Amniotic epithelial cell (primary cell): ENCODE data around the gene CRYZL1.
A peak's percentile ranks its signal among the peaks of the same experiment; 100 is the strongest.

ENCODE experiments used
- DNase-seq: peaks from one replicate; pipeline ENCODE4 v3.0.0-alpha.2; 2010; ENCODE audit warnings: low read depth

The CRYZL1 gene

DNA sequence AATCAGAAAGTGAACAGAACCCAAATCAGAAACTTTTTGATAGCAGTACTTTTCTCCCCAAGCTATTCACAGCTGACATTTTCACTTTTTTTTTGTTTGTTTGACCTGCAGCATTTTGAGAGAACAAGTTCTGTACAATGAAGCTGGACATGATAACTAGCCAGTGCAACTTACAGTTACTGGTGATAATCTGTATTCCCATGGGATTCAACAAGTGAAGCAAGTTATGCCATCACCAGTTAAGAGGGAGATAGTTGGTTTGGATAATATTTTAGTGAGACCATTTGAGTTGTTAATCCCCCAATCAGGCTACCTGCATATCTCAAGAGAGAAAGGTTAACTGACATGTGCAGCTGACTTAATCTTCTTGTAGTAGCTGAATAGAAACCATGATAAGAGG is 80.6 kb downstream of the CRYZL1 start:
- DNase-seq, result no peak

DNA sequence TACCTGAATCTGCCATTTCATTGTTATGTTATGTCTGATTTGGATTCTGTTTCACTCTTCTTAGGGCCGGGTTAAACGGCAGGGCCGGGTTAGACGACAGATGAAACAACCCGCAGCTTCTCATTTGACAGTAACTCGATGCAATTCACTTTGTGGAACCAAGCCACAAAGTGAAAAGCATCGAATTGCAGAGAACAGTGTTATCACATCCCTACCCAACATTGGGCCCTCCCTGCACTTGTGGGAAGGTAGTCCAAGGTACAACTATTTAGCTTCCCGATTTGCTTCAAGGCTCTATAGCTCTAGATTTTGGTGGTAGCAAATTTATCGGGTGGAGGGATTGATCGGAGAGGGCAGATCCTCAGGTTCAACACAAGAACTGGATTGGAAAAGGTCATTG is 81.7 kb downstream of the CRYZL1 start:
- no peak for DNase-seq

- DNase-seq, result no peak
These were observed 82.6 kb downstream of the CRYZL1 start for GRCh38 chr21:33558777-33559421.

GRCh38 chr21:33557447-33557846 is 84.1 kb downstream of the CRYZL1 start:
- DNase-seq, result no peak

DNA sequence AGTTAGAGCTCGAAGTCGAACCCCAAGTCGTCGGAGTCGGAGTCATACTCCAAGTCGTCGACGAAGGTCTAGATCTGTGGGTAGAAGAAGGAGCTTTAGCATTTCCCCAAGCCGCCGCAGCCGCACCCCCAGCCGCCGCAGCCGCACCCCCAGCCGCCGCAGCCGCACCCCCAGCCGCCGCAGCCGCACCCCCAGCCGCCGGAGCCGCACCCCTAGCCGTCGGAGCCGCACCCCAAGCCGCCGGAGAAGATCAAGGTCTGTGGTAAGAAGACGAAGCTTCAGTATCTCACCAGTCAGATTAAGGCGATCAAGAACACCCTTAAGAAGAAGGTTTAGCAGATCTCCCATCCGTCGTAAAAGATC is 86.6 kb downstream of the CRYZL1 start:
- DNase-seq, result no peak

DNA sequence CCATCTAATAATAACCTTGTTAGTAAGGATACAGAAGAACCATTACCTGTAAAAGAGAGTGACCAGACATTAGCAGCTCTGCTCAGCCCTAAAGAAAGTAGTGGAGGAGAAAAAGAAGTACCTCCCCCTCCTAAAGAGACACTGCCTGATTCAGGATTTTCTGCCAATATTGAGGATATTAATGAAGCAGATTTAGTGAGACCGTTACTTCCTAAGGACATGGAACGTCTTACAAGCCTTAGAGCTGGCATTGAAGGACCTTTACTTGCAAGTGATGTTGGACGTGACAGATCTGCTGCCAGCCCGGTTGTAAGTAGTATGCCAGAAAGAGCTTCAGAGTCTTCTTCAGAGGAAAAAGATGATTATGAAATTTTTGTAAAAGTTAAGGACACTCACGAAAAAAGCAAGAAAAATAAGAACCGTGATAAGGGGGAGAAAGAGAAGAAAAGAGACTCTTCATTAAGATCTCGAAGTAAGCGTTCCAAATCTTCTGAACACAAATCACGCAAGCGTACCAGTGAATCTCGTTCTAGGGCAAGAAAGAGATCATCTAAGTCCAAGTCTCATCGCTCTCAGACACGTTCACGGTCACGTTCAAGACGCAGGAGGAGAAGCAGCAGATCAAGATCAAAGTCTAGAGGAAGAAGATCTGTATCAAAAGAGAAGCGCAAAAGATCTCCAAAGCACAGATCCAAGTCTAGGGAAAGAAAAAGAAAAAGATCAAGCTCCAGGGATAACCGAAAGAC is 87.1 kb downstream of the CRYZL1 start:
- DNase-seq, result no peak

DNA sequence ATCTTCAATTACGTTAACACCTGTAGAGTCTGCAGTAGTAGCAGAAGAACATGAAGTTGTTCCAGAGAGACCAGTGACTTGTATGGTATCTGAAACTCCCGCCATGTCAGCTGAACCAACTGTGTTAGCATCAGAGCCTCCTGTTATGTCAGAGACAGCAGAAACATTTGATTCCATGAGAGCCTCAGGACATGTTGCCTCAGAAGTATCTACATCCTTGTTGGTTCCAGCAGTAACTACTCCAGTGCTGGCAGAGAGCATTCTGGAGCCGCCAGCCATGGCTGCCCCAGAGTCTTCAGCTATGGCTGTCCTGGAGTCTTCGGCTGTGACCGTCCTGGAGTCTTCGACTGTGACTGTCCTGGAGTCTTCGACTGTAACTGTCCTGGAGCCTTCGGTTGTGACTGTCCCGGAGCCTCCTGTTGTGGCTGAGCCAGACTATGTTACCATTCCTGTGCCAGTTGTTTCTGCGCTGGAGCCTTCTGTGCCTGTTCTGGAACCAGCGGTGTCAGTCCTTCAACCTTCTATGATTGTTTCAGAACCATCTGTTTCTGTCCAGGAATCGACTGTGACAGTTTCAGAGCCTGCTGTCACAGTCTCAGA is 88.4 kb downstream of the CRYZL1 start:
- DNase-seq, result no peak

DNA sequence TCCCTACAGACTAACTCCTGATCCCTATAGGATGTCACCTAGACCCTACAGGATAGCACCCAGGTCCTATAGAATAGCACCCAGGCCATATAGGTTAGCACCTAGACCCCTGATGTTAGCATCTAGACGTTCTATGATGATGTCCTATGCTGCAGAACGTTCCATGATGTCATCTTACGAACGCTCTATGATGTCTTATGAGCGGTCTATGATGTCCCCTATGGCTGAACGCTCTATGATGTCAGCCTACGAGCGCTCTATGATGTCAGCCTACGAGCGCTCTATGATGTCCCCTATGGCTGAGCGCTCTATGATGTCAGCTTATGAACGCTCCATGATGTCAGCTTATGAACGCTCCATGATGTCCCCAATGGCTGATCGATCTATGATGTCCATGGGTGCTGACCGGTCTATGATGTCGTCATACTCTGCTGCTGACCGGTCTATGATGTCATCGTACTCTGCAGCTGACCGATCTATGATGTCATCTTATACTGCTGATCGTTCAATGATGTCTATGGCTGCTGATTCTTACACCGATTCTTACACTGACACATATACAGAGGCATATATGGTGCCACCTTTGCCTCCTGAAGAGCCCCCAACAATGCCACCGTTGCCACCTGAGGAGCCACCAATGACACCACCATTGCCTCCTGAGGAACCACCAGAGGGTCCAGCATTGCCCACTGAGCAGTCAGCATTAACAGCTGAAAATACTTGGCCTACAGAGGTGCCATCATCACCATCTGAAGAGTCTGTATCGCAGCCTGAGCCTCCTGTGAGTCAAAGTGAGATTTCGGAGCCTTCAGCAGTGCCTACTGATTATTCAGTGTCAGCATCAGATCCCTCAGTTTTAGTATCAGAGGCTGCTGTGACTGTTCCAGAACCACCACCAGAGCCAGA is 89.2 kb downstream of the CRYZL1 start:
- no peak for DNase-seq

GRCh38 chr21:33551664-33552063 is 89.9 kb downstream of the CRYZL1 start:
- no peak for DNase-seq

DNA sequence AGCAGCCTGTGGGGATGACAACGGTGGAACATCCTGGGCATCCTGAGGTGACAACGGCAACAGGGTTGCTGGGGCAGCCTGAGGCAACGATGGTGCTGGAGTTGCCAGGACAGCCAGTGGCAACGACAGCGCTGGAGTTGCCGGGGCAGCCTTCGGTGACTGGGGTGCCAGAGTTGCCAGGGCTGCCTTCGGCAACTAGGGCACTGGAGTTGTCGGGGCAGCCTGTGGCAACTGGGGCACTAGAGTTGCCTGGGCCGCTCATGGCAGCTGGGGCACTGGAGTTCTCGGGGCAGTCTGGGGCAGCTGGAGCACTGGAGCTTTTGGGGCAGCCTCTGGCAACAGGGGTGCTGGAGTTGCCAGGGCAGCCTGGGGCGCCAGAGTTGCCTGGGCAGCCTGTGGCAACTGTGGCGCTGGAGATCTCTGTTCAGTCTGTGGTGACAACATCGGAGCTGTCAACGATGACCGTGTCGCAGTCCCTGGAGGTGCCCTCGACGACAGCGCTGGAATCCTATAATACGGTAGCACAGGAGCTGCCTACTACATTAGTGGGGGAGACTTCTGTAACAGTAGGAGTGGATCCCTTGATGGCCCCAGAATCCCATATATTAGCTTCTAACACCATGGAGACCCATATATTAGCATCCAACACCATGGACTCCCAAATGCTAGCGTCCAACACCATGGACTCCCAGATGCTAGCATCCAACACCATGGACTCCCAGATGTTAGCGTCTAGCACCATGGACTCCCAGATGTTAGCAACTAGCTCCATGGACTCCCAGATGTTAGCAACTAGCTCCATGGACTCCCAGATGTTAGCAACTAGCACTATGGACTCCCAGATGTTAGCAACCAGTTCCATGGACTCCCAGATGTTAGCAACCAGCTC is 90.5 kb downstream of the CRYZL1 start:
- DNase-seq, result no peak

GRCh38 chr21:33549848-33550771 is 91.4 kb downstream of the CRYZL1 start:
- no peak for DNase-seq

DNA sequence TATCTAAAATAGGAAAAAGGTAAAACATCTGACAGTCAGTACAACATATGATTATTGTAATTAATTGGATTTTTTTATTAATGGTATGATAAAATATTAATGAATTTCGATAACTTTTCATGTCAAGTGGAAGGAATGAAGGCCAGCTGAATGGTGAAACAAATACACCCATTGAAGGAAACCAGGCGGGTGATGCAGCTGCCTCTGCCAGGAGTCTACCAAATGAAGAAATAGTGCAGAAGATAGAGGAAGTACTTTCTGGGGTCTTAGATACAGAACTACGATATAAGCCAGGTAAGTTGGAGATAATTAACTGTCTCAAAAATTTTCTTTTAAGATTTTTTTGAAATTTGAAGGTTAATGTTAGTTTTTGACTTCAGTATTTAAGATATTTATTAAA is 95.5 kb downstream of the CRYZL1 start:
- no peak for DNase-seq

DNA sequence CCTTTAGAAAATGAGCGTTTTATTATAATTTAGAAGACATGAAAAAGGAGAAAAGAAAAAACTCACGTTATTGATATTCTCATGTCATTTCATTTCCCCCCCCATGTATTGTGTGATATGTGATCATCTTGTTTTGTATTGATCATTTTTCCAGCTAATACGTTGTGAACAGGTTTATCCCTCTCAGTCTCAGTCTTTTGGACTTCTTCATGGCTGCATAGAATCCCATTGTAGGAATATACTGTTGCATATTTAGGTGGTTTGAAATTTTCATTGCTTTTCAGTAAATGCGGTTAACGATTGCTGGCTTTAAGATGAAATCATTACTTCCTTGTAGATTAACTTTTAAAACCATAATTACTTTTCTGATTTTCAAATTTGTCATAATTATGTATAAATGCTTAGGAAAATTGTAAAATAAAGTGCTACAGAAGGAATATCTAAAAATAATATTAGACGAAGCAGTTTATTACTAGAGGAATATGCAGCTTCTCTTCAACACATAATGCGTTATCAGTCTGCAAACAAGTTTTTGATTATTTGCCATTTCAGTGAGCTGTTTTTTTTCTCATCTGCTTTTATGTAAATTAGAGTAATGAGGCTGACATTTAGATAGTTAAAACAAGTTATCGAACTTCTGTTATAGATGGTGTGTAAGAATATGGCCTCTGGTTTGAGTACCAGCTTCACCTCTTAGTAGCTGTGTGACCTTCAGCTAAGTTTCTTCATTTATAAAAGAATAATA is 96.9 kb downstream of the CRYZL1 start:
- DNase-seq, result no peak

DNA sequence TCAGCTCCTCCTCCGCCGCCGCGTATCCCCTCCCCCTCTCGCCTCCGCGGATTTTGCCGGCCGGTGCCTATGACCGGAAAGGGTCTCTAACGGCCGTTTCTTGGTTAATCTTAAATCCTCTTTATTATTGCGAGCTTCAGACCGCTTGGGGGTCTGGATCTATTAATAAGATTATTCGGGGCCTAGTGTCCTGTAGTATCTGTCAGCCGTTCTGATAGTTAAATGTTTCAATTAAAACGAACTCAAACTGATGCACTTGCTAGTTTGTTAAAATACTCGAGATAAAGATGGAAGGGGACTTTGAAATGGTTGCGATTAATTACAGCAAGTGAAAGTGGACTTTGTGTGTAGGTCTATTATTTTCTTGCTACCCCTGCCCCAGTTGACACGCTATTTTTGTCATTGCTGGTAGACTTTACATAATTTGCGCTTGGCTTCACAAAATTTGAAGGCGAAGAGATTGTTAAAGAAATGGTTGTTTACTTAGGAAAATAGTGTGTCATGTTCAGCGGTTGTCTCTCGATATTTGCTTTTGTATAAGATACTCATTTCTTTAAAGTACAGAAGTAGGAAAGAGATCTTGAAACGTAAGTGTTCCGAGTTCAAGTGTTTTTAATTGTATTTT is 97.9 kb downstream of the CRYZL1 start:
- DNase-seq, result no peak

DNA sequence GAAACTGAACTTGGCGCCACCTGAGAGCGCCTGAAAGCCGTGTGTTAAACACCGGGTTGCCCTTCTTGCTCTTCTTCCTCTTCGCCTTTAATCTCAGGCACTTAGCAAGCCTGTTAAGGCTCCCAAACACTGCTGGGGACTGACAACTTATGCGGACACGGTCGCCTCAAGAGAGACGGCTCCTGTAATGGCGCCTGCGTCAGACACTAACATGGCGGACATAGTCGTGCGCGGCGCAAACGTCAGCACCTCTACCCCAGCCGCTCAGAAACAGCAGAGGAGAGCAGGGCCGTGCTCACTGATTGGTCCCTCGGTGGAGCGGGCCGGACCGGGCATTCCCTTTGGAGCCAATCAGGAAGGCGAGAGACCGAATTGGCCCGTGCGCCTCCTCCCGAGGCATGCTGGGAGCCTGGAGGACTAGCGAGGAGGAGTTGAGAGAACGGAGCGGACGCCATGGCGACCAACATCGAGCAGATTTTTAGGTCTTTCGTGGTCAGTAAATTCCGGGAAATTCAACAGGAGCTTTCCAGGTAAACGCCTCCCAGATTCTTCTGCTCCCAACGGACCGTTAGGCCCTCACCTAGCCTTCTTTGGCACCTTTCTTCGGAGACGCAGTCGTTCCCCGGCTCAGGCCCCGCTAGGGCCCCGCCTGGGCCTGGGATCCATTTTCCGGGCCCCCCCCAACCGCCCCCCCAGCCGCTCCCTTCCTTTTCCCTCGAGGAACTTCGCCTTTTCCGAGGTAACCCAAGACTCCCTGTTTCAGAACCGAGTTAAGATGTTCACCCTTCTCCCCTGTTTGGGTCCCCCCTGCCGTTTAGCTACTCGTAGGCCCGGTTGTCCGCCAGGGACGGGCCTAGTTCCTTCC is 98.7 kb downstream of the CRYZL1 start, which contains the start of gene SON:
SON (plus strand) TSS at position 399 of the 865 bp plus-strand sequence; CDS start at position 454, 55 bp downstream.
- peak; percentile 98 for DNase-seq

GRCh38 chr21:33541756-33542639 is 99.5 kb downstream of the CRYZL1 start, which contains the start of gene GART:
TSS of gene GART (minus strand) at chr21:33542117. CDS start at chr21:33539315, 2,802 bp downstream.
- peak; percentile 62 for DNase-seq
